AG04450 (cell line): ENCODE data around the gene TBCD. TPM values are rescaled to one million over a fixed set of nuclear protein-coding genes. Genes with fewer than 3 reads are reported as not detected.

Experiments used
- CTCF ChIA-PET: fragments of 300-600, 350-600 bp; formaldehyde crosslinking; extraction: SDS; loops from one replicate; lab custom pipeline; 2022; ENCODE audit warnings: antibody characterized with exemption, inconsistent platforms; lab: Charles Lee
- POLR2A ChIA-PET: fragments of 350-600 bp; formaldehyde crosslinking; extraction: SDS; loops from one replicate; lab custom pipeline; 2021; ENCODE audit warnings: antibody characterized with exemption, inconsistent platforms; lab: Yijun Ruan, JAX
- DNase-seq: peaks from one replicate; pipeline ENCODE4 v3.0.0-alpha.2; 2011; ENCODE audit warnings: low read depth, low spot score
- H3K27ac ChIP-seq: one replicate; pipeline ENCODE4 v1.5.1; 2012; ENCODE audit warnings: low read depth, low read length, control low read depth
- H3K27me3 ChIP-seq: one replicate; pipeline ENCODE4 v1.6.0; 2012; ENCODE audit warnings: low read length; ENCODE audit not compliant: control insufficient read depth, insufficient read depth
- H3K4me3 ChIP-seq: 2 replicates; pipeline ENCODE4 v1.5.1; 2011; ENCODE audit warnings: mild to moderate bottlenecking, low read depth, low read length, control low read depth
- H3K9me3 ChIP-seq: 2 replicates; pipeline ENCODE4 v1.5.1; 2012; ENCODE audit warnings: low read length; ENCODE audit not compliant: control insufficient read depth, insufficient read depth
- polyA plus RNA-seq: library from polyadenylated mRNA; depleted of rRNA; stranded (reverse); fragments of >200 nt; gene quantifications from 2 replicates; pipeline ENCODE4 v1.2.3, GENCODE V29; 2011
- TF ChIP-seq, protein P1 (sequence below): IDR thresholded peaks from 2 replicates; pipeline ENCODE4 v1.5.1; 2011; ENCODE audit warnings: low read depth, low read length, control low read depth, inconsistent platforms

Gene TBCD
- polyA plus RNA-seq, 1 experiment: 28.5 TPM

DNA sequence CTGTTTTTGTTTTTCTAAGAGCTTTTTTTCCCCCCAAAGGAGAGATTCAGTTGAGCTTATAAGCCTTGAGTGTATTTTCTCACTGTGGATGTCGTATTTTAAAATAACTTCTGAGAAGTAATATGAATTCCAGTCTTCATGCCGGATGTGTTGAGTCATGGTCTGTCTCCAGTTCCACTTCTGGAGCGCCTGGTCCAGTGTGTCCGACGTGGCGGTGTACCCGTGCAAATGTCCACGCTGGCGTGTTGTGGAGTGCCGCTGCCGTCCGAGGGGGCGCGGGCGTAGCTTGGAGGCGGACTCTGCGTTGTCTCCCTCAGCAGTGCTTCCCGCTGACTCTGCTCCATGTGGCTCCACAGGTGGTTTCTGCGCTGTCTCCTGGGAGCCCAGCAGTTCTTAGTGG is 148.9 kb downstream of the TBCD start:
- POLR2A ChIA-PET: no interaction called here
- no peaks in the 10 kb centered on the region for H3K27me3 ChIP-seq
- no peak for DNase-seq
- peaks cover 16% of the 10 kb centered on the region; the same call in 1 of the 2 replicates for H3K9me3 ChIP-seq
- CTCF ChIA-PET: interaction anchor here (0.7 kb wide), 1 partner anchor 24 kb away, joined by 3 read pairs; no protein-coding TSS in a partner anchor
- TF ChIP-seq, protein P1, sequence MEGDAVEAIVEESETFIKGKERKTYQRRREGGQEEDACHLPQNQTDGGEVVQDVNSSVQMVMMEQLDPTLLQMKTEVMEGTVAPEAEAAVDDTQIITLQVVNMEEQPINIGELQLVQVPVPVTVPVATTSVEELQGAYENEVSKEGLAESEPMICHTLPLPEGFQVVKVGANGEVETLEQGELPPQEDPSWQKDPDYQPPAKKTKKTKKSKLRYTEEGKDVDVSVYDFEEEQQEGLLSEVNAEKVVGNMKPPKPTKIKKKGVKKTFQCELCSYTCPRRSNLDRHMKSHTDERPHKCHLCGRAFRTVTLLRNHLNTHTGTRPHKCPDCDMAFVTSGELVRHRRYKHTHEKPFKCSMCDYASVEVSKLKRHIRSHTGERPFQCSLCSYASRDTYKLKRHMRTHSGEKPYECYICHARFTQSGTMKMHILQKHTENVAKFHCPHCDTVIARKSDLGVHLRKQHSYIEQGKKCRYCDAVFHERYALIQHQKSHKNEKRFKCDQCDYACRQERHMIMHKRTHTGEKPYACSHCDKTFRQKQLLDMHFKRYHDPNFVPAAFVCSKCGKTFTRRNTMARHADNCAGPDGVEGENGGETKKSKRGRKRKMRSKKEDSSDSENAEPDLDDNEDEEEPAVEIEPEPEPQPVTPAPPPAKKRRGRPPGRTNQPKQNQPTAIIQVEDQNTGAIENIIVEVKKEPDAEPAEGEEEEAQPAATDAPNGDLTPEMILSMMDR: no peak
- H3K4me3 ChIP-seq: no peak overlapping the region
- no peak overlapping the region for H3K27ac ChIP-seq

DNA sequence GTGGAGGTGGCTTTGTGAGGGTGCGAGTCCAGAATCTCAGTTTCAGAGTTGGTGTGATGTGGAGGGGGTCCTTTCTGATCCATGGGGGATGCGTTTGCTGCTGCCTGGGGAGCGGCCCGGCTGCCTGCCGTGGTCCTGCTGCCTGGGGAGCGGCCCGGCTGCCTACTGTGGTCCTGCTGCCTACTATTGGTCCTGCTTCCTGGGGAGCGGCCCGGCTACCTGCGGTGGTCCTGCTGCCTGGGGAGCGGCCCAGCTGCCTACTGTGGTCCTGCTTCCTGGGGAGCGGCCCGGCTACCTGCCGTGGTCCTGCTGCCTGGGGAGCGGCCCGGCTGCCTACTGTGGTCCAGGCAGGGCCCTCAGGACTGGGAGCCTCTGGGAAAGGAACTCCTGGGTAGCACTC is 149.5 kb downstream of the TBCD start:
- Histone ChIP-seq H3K9me3 (peaks cover 16% of the 10 kb centered on the region; the same call in 1 of the 2 replicates), H3K27me3 (no peaks in the 10 kb centered on the region), H3K27ac (no peak overlapping the region), H3K4me3 (no peak overlapping the region)
- ChIA-PET CTCF (no interaction called here), POLR2A (no interaction called here)
- TF ChIP-seq, protein P1: no peak
- no peak for DNase-seq

DNA sequence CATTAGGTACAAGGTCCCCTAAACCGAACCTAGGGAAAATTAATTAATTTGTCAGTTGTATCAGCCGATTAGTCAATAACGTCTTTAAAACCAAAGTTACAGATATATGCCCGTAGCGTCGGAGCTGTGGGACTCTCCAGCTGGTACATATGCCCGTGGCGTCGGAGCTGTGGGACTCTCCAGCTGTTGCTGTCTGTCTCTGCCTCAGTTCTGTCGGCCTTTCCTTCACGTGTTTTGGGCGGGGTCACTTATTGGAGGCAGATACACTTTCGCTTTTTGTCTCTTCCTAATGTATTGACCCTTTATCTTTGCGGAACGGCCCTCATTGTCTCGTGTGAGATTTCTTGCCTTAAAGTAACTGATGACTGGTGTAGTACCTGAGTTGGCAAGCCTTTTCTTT is 150.0 kb downstream of the TBCD start:
- TF ChIP-seq, protein P1: no peak
- ChIA-PET POLR2A (no interaction called here), CTCF (no interaction called here)
- Histone ChIP-seq H3K27me3 (no peaks in the 10 kb centered on the region), H3K4me3 (no peak overlapping the region), H3K27ac (no peak overlapping the region), H3K9me3 (peaks cover 16% of the 10 kb centered on the region; the same call in 1 of the 2 replicates)
- no peak for DNase-seq

DNA sequence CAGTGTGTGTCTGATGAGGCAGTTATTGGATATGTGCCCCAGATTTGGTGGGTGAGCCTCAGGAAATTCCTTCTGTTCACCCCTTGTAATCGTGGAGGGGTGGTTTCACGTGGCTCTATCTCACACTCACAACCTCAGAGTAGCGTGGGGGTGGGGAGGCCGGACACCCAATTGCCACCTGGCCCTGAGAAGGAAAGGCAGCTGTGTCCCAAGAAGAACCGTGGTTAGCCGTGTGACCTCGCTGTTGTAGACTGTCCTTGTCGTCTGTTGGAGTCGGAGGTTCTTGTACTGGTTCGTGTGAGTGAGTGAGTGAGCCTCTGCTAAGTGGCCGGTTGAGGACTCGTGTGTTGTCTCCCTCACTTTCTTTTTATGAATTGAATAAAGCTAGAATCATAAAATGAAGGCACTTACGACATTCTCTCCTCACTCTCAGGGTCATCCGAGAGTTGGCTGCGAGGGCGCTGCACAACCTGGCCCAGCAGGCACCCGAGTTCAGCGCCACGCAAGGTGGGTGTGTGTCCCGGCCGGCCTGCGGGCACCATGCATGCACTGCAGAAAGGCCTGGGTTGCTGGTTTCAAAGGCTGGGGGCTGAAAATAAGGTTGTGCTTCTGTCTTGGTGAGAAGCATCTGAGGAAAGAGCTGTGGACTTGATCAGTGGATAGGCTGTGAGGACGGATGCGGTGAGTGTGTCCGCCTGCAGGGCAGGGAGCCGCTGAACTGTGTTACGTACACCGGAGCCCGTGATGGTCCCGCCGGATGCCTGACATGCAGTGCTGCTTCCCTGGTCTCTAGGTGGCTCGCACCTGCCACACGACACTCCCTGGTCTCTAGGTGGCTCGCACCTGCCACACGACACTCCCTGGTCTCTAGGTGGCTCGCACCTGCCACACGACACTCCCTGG is 151.4 kb downstream of the TBCD start:
- TF ChIP-seq, protein P1: no peak
- ChIA-PET CTCF (no interaction called here), POLR2A (no interaction called here)
- Histone ChIP-seq H3K27me3 (no peaks in the 10 kb centered on the region), H3K27ac (no peak overlapping the region), H3K4me3 (no peak overlapping the region), H3K9me3 (peaks cover 16% of the 10 kb centered on the region; the same call in 1 of the 2 replicates)
- DNase-seq: no peak

GRCh38 chr17:82905130-82905529 is 153.3 kb downstream of the TBCD start:
- TF ChIP-seq, protein P1: no peak
- POLR2A ChIA-PET: no interaction called here

More at GRCh38 chr17:82905130-82905529, 153.3 kb downstream of the TBCD start:
- no peak for DNase-seq
- Histone ChIP-seq H3K27me3 (no peaks in the 10 kb centered on the region), H3K4me3 (no peak overlapping the region), H3K9me3 (peaks cover 9% of the 10 kb centered on the region; the same call in 1 of the 2 replicates), H3K27ac (no peak overlapping the region)
- CTCF ChIA-PET: no interaction called here
